ENCODE results near the gene SERPINF2.
"Not testable (repeated sequence)": the region's sequence is repeated elsewhere in the genome, so short reads cannot be mapped to it uniquely, and the experiment has no call there.

SERPINF2 gene

DNA sequence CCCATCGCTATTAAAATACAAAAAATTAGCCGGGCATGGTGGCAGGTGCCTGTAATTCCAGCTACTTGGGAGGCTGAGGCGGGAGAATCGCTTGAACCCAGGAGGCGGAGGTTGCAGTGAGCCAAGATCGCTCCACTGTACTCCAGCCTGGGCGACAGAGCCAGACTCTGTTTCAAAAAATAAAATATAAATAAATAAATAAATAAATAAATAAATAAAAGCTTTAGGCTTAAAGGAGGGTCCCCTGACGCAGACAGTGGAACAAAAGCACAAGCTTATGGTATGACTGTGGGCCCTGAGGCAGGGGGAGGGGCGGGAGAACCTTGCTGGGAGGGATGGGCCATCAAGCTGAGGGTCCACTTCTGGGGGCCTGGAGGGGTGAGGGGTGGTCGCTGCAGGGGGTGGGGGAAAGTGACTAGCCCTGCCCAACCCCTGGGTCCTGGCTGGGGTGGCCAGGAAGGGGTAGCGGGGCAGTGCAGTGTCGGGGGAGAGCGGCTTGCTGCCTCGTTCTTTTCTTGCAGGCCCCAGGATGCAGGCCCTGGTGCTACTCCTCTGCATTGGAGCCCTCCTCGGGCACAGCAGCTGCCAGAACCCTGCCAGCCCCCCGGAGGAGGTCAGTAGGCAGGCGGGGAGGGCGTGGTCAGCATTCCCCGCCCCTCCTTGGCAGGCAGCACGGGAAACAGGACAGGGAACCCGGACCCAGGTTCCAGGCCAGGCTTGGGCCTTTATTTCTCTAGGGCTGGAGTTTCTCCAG, 23.9 kb downstream of the SERPINF2 start:
- no peak for DNase-seq (ENCODE audit: extremely low read depth, low read depth)
- TF ChIP-seq, protein P1, sequence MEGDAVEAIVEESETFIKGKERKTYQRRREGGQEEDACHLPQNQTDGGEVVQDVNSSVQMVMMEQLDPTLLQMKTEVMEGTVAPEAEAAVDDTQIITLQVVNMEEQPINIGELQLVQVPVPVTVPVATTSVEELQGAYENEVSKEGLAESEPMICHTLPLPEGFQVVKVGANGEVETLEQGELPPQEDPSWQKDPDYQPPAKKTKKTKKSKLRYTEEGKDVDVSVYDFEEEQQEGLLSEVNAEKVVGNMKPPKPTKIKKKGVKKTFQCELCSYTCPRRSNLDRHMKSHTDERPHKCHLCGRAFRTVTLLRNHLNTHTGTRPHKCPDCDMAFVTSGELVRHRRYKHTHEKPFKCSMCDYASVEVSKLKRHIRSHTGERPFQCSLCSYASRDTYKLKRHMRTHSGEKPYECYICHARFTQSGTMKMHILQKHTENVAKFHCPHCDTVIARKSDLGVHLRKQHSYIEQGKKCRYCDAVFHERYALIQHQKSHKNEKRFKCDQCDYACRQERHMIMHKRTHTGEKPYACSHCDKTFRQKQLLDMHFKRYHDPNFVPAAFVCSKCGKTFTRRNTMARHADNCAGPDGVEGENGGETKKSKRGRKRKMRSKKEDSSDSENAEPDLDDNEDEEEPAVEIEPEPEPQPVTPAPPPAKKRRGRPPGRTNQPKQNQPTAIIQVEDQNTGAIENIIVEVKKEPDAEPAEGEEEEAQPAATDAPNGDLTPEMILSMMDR (IDR thresholded peaks at IDR 0.05; ENCODE audit: low read depth, low read length): no peak

DNA sequence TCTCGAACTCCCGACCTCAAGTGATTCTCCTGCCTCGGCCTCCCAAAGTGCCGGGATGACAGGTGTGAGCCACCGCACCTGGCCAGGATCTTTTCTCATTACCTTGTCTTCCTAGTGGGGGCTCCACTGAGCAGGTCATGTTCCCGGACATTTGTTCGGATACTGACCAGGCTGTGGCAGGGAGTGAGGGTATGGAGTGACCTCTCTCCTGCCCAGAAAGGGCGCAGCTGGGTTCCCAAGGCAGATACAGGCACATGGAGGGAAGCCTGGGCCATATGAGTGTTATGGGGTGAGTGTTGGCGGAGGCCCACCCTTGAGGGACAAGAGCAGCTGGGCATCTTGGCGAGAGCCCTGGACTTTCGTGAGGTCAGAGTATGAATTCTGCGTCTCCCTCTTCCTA, 24.7 kb downstream of the SERPINF2 start:
- TF ChIP-seq, protein P1 (IDR thresholded peaks at IDR 0.05; ENCODE audit: low read depth, low read length): no peak; the same call in 1 of the 2 replicates
- no peak for DNase-seq (ENCODE audit: extremely low read depth, low read depth)

DNA sequence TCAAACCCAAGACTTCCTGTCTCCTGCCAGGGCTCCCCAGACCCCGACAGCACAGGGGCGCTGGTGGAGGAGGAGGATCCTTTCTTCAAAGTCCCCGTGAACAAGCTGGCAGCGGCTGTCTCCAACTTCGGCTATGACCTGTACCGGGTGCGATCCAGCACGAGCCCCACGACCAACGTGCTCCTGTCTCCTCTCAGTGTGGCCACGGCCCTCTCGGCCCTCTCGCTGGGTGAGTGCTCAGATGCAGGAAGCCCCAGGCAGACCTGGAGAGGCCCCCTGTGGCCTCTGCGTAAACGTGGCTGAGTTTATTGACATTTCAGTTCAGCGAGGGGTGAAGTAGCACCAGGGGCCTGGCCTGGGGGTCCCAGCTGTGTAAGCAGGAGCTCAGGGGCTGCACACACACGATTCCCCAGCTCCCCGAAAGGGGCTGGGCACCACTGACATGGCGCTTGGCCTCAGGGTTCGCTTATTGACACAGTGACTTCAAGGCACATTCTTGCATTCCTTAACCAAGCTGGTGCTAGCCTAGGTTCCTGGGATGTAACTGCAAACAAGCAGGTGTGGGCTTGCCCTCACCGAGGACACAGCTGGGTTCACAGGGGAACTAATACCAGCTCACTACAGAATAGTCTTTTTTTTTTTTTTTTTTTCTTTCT, 27.3 kb downstream of the SERPINF2 start:
- no peak for DNase-seq (ENCODE audit: extremely low read depth, low read depth)
- TF ChIP-seq, protein P1 (IDR thresholded peaks at IDR 0.05; ENCODE audit: low read depth, low read length): no peak

DNA sequence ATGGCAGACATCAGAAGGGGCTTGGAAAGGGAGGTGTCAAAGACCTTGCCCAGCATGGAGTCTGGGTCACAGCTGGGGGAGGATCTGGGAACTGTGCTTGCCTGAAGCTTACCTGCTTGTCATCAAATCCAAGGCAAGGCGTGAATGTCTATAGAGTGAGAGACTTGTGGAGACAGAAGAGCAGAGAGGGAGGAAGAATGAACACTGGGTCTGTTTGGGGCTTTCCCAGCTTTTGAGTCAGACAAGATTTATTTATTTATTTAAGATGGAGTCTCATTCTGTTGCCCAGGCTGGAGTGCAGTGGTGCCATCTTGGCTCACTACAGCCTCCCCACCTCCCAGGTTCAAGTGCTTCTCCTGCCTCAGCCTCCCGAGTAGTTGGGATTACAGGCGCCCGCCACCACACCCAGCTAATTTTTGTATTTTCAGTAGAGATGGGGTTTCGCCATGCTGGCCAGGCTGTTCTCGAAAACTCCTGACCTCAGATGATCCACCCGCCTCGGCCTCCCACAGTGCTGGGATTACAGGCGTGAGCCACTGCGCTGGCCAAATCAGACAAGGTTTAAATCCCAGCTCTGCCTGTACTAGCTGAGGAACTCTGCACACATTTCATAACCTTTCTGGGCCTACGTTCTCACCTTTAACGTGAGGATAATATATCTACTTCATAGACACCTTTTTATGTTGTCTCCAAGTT, 30.5 kb downstream of the SERPINF2 start:
- not testable (repeated sequence) for DNase-seq (ENCODE audit: extremely low read depth, low read depth)

DNA sequence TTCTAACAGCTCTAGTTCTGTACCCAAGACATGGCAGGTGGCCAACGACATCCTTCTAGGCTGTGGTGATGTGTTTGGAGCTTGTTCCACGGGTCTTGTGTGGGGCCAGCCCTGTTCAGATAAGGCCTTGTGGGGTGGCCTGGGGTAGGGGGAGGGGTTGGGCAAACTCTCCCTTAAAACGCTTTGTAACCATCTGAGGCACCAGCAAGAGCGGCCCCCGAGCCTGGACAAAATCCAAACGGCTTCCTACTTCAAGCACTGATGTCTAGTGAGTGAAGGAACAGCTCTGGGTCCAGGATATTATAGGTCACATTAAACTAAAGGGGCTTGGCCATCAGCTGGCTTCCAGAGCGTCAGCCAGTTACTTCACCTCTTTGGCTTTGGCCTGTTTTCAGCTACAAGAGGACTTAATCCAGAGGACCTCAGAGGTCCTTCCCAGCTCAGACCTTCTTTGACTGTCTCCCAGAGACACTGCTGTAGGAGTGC, 31.1 kb downstream of the SERPINF2 start:
- no peak for DNase-seq (ENCODE audit: extremely low read depth, low read depth)
- TF ChIP-seq, protein P1 (IDR thresholded peaks at IDR 0.05; ENCODE audit: low read depth, low read length): no peak

DNA sequence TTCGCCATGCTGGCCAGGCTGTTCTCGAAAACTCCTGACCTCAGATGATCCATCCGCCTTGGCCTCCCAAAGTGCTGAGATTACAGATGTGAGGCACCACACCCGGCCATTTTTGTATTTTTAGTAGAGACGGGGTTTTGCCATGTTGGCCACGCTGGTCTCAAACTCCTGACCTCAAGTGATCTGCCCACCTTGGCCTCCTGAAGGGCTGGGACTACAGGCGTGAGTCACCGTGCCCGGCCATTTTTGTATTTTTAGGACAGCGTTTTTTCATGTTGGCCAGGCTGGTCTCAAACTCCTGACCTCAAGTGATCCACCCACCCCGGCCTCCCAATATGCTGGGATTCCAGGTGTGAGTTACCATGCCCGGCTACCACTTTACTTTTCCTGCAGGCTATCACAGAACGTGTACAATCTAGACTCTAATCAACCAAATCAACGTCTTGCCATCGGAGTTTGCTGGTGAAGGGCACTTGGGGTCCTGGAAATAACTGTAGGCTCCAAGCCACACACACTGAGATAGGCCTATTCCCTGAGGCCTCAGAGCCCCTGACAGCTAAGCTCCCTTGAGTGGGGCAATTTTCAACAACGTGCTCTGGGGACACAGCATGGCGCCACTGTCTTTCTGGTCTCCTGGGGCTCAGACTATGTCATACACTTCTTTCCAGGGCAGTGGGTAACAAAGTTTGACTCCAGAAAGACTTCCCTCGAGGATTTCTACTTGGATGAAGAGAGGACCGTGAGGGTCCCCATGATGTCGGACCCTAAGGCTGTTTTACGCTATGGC, 31.9 kb downstream of the SERPINF2 start:
- TF ChIP-seq, protein P1 (IDR thresholded peaks at IDR 0.05; ENCODE audit: low read depth, low read length): no peak
- DNase-seq (ENCODE audit: extremely low read depth, low read depth): no peak

DNA sequence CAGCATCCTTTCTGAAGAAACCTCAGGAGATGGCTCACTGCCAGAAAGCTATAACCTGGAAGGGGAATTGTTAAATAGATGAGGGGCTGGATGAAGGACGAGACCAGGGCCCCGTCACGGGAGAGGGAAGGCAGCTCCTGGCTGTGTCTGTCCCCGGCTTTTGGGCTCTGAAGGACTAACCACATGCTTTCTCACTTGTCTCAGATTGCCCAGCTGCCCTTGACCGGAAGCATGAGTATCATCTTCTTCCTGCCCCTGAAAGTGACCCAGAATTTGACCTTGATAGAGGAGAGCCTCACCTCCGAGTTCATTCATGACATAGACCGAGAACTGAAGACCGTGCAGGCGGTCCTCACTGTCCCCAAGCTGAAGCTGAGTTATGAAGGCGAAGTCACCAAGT, 33.7 kb downstream of the SERPINF2 start:
- TF ChIP-seq, protein P1 (IDR thresholded peaks at IDR 0.05; ENCODE audit: low read depth, low read length): no peak
- DNase-seq (ENCODE audit: extremely low read depth, low read depth): no peak

Data from AG09319 (cell line).